ENCODE measurements around the gene RAD51B. TPM values are rescaled to one million over a fixed set of nuclear protein-coding genes. Genes with fewer than 3 reads are reported as not detected.

RAD51B gene
- total and polyA plus RNA-seq, 2 of the 13 experiments (the other 11 are each of a cell fraction or from before 2014, with no cell fraction given): 7.0 to 9.5 TPM

DNA sequence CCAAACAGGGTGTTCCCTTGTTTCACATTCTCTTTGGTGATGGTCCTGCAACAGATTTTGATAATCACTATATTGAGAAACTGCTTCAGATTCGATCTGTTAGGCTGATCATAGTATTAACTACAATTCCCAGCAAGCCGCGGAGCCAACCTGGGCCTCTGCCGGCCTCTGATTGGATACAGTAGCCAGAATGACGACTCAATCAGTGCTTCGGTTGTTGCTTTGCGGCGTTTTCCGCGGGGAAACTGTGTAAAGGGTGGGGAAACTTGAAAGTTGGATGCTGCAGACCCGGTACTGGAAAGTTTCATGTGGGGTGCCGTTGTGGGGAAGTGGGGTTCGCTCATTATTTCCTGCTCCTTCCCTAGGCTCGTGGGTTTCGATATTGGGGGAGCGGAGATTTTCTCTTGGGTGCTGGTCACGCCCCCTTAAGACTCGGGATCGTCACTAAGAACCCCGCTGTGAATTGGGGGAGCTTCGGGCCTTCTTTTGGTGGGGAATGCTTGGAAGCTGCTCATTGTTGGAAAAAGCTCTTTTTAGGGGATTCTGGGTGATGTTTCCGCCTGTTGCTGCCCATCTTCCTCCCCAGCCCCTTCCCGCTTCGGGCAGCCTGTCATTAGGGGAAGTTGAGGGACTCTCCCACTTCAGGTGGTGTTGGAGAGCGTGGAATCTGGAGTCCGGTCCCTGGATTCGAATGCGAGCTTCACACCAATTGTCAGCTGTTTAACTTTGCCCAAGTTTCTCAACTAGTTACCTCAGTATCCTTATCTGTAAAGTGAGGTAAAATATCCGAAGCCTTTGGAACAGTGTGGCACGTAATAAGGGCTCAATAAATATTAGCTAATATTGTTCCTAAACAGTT lies at the start of gene RAD51B (continued):
- TF ChIP-seq, protein P1, sequence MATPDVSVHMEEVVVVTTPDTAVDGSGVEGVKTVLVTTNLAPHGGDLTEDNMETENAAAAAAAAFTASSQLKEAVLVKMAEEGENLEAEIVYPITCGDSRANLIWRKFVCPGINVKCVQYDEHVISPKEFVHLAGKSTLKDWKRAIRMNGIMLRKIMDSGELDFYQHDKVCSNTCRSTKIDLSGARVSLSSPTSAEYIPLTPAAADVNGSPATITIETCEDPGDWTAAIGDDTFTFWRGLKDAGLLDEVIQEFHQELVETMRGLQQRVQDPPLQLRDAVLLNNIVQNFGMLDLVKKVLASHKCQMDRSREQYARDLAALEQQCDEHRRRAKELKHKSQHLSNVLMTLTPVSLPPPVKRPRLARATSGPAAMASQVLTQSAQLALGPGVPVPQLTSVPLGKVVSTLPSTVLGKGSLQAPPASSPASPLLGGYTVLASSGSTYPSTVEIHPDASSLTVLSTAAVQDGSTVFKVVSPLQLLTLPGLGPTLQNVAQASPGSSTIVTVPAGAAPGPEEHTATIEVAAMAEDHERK (CRISPR knock-in tag; IDR thresholded peaks at IDR 0.05; ENCODE audit: low read depth): no peak
- TF ChIP-seq NFIC (IDR thresholded peaks at IDR 0.05; ENCODE audit: low read length) (no peak), SAFB2 (CRISPR knock-in tag; IDR thresholded peaks at IDR 0.05; ENCODE audit: borderline replicate concordance, low read depth) (no peak), RBM22 (optimal IDR thresholded peaks at IDR 0.05; ENCODE audit: low read length) (no peak), ZNF33B (CRISPR knock-in tag; IDR thresholded peaks at IDR 0.05) (no peak), YY1 (IDR thresholded peaks at IDR 0.05; ENCODE audit: insufficient read depth, insufficient replicate concordance, low read depth, low read length) (peak; percentile 50), IRX3 (CRISPR knock-in tag; IDR thresholded peaks at IDR 0.05; ENCODE audit: borderline replicate concordance, low read depth) (no peak), FOSL1 (CRISPR knock-in tag; IDR thresholded peaks at IDR 0.05; ENCODE audit: borderline replicate concordance) (no peak), ZNF790 (CRISPR knock-in tag; IDR thresholded peaks at IDR 0.05; ENCODE audit: borderline replicate concordance) (no peak), NFIB (CRISPR knock-in tag; IDR thresholded peaks at IDR 0.05; ENCODE audit: borderline replicate concordance) (no peak), REXO4 (CRISPR knock-in tag; IDR thresholded peaks at IDR 0.05; ENCODE audit: borderline replicate concordance) (no peak), DPF2 (CRISPR knock-in tag; IDR thresholded peaks at IDR 0.05; ENCODE audit: borderline replicate concordance, low read depth) (no peak), ZNF230 (CRISPR knock-in tag; IDR thresholded peaks at IDR 0.05) (no peak), ZFY (CRISPR knock-in tag; IDR thresholded peaks at IDR 0.05) (peak; percentile 16; the same call in 1 of the 2 replicates), ZNF430 (CRISPR knock-in tag; IDR thresholded peaks at IDR 0.05) (no peak), SETDB1 (CRISPR knock-in tag; IDR thresholded peaks at IDR 0.05; ENCODE audit: borderline replicate concordance) (no peak), TEAD2 (CRISPR knock-in tag; IDR thresholded peaks at IDR 0.05) (no peak), NFKBIZ (CRISPR knock-in tag; IDR thresholded peaks at IDR 0.05) (no peak)
- TF ChIP-seq, protein P2, sequence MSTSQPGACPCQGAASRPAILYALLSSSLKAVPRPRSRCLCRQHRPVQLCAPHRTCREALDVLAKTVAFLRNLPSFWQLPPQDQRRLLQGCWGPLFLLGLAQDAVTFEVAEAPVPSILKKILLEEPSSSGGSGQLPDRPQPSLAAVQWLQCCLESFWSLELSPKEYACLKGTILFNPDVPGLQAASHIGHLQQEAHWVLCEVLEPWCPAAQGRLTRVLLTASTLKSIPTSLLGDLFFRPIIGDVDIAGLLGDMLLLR (CRISPR knock-in tag; IDR thresholded peaks at IDR 0.05): no peak
- TF ChIP-seq, protein P3, sequence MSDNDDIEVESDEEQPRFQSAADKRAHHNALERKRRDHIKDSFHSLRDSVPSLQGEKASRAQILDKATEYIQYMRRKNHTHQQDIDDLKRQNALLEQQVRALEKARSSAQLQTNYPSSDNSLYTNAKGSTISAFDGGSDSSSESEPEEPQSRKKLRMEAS (IDR thresholded peaks at IDR 0.05): peak; percentile 61
- TF ChIP-seq, protein P4, sequence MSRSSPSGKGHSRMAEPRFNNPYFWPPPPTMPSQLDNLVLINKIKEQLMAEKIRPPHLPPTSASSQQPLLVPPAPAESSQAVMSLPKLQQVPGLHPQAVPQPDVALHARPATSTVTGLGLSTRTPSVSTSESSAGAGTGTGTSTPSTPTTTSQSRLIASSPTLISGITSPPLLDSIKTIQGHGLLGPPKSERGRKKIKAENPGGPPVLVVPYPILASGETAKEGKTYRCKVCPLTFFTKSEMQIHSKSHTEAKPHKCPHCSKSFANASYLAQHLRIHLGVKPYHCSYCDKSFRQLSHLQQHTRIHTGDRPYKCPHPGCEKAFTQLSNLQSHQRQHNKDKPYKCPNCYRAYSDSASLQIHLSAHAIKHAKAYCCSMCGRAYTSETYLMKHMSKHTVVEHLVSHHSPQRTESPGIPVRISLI (CRISPR knock-in tag; IDR thresholded peaks at IDR 0.05; ENCODE audit: borderline replicate concordance): no peak

Measured in HepG2 (cell line).